H7 (cell line): ENCODE results near the gene PPP5C. TPM values are rescaled to one million over a fixed set of nuclear protein-coding genes. Genes with fewer than 3 reads are reported as not detected.
"Not testable (repeated sequence)": the region's sequence is repeated elsewhere in the genome, so short reads cannot be mapped to it uniquely, and the experiment has no call there.

Experiments used
- DNase-seq: peaks from one replicate; pipeline ENCODE4 v3.0.0; 2012
- H3K27me3 ChIP-seq: 2 replicates; pipeline ENCODE4 v1.6.0; 2011; ENCODE audit warnings: mild to moderate bottlenecking, low read length; ENCODE audit not compliant: control insufficient read depth, insufficient read depth
- H3K36me3 ChIP-seq: replicated peaks from 2 replicates; pipeline ENCODE4 v1.5.1; 2011; ENCODE audit warnings: low read length; ENCODE audit not compliant: control insufficient read depth, insufficient read depth
- H3K4me3 ChIP-seq: 2 replicates; pipeline ENCODE4 v1.5.1; 2011; ENCODE audit warnings: low read depth, mild to moderate bottlenecking, control low read depth, low read length, moderate library complexity; ENCODE audit not compliant: insufficient read depth
- total RNA-seq: library from RNA; depleted of rRNA; stranded (reverse); fragments of >200 nt; shearing (Covaris generic); gene quantifications from 2 replicates; pipeline ENCODE4 v1.2.3, GENCODE V29; 2014

PPP5C gene
- total RNA-seq, 1 experiment from 2014 or later = 92.8 TPM

DNA sequence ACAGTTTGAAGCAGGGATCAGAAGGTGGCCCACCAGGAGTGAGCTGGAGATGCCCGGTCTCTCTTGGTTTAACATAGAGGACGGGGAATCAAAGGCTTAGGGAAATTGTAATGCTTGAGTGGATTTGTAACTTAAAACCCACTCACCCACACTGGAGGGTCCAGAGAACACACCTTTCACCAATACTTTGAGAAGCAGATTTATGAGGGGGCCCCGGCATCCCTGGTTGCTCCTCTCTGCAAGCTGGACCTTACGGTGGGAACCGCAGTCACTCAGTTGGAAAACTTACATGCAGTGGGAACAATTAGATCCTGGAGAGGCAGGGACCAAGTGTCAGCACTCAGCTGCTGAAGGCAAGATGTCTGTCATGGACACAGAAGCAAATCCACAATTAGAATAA lies 20.5 kb downstream of the PPP5C start:
- DNase-seq = no peak
- Histone ChIP-seq H3K36me3 (peaks cover 6% of the 10 kb centered on the region), H3K27me3 (no peaks in the 10 kb centered on the region), H3K4me3 (no peak overlapping the region)

DNA sequence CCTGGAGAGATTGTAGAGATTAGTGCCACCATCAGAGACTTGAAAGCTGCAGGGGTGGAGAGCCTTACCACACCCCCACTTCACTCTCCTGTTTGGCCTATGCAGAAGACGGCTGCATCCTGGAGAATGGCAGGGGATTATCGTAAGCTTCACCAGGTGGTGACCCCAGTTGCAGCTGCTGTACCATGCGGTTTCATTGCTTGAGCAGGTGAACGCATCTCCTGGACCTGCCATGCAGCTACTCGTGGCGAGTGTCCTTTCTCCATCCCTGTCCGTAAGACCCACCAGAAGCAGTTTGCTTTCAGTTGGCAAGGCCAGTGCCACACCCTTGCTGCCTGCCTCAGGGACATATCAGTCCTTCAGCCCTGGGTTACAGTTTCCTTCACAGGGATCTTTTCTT lies 21.2 kb downstream of the PPP5C start:
- H3K36me3 ChIP-seq = peaks cover 6% of the 10 kb centered on the region
- no peak for DNase-seq

DNA sequence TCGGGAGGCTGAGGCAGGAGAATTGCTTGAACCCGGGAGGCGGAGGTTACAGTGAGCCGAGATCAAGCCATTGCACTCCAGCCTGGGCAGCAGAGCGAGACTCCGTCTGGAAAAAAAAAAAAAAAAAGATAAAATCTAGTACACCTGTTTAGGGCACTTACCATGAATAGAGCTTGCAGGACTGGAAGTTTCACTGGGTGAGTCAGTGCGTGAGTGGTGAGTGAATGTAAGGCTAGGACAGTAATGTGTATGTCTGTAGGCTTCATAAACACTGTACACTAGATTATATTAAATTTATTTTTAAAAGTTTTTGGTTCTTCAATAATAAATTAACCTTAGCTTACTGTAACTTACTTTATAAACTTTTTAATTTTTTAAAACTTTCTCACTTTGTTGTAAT lies 22.9 kb downstream of the PPP5C start:
- Histone ChIP-seq H3K4me3 (no peak overlapping the region), H3K36me3 (peaks cover 6% of the 10 kb centered on the region)
- no peak for DNase-seq

More for the DNA sequence above, 21.2 kb downstream of the PPP5C start:
- Histone ChIP-seq H3K4me3 (no peak overlapping the region), H3K27me3 (no peaks in the 10 kb centered on the region)

DNA sequence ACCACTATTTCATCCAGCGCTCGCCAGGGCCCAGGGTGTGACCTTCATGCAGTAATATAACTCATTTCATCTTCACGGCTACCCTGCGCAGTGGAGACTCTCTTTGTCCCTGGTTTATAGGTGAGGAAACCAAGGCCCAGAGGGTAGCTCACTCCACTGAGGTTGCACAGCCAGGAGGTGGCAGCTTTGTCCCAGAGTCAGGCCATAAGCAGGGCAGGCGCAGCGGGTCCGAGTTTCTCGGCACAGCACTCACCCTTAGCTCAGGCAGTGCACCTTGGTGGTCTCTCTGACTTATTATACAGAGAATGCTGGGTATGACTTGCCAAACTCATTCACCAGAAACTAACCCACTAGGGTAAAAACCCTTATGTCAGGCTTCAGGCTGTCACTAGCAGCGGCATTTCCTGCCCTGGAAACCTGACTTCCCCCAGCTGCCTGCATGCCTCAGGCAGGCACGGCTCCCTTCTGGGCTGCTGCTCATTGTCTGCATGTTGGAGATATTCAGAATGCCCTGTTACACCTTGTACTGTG lies 24.5 kb downstream of the PPP5C start:
- Histone ChIP-seq H3K27me3 (no peaks in the 10 kb centered on the region), H3K36me3 (peaks cover 11% of the 10 kb centered on the region), H3K4me3 (no peak overlapping the region)
- no peak for DNase-seq

More for the DNA sequence above, 22.9 kb downstream of the PPP5C start:
- no peaks in the 10 kb centered on the region for H3K27me3 ChIP-seq

DNA sequence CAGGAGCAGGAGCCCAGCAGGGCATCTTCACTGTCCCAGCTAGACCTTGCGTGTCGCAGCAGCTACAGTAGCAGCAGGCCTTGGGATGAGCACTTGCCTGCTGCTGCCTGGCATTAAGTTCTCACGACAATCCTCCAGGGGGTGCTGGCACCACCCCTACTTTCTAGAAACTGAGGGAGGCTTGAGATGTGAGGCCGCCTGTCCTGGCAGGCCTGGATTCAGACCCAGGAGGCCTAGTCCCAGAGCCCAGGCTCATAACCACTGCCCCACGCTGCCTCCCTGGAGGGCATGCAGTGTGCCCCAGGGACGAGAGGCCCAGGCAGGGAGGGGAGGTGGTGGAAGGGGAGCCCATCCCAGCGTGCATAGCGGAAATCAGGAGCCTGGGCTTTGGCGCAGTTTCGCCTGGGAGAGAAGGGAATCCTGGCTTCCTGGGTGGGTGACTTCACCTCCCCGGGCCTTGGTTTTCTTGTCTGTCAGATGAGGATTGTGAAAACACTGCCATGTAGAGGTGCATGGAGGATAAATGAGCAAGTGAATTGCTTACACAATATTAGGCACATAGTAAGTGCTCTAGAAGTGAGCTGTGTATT lies 26.1 kb downstream of the PPP5C start:
- H3K4me3 ChIP-seq = no peak overlapping the region
- no peaks in the 10 kb centered on the region for H3K27me3 ChIP-seq
- peak; percentile 80 for DNase-seq
- H3K36me3 ChIP-seq = peaks cover 17% of the 10 kb centered on the region

DNA sequence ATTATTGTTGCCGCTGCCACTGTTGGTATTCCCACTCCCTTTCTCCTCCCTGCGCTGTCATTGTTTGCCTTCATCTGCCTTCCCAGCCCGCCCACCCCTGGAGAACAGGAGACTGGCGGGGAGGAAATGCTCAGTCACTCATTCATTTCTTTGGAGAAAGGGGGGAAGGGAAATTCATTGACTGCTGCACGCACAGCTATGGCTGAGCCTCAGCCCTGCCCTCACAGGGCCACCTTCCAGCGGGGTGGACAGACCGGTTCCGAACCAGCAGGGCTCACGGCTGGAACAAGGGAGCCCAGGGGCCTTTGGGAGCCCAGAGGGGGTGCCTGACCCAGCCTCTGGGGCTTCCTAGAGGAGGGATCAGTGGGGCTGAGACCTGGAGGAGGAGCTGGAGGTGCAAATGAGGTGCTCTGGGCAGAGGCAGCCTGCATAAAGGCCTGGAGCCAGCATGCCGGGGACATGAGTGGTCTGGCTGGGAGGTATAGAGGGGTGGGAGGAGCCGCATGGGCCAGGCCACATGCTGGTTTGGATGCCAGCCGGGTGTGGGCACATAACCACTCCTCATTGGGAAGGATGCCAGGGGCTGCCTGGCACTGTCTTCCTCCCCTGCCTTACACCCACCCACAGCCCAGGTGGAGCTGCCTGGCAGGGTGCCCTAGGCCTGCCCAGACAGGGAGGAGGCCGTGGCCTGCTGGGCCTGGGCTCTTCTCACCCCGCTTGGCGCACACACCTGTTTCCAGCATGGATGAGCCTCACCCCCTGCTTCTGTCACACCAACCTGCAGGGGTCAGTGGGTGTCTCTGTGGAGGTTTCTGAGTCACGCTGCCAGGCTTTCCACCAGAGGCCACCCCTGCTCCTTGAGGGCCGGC lies 26.8 kb downstream of the PPP5C start:
- no peaks in the 10 kb centered on the region for H3K27me3 ChIP-seq
- H3K36me3 ChIP-seq = peaks cover 14% of the 10 kb centered on the region
- H3K4me3 ChIP-seq = no peak overlapping the region
- DNase-seq = peak; percentile 89

DNA sequence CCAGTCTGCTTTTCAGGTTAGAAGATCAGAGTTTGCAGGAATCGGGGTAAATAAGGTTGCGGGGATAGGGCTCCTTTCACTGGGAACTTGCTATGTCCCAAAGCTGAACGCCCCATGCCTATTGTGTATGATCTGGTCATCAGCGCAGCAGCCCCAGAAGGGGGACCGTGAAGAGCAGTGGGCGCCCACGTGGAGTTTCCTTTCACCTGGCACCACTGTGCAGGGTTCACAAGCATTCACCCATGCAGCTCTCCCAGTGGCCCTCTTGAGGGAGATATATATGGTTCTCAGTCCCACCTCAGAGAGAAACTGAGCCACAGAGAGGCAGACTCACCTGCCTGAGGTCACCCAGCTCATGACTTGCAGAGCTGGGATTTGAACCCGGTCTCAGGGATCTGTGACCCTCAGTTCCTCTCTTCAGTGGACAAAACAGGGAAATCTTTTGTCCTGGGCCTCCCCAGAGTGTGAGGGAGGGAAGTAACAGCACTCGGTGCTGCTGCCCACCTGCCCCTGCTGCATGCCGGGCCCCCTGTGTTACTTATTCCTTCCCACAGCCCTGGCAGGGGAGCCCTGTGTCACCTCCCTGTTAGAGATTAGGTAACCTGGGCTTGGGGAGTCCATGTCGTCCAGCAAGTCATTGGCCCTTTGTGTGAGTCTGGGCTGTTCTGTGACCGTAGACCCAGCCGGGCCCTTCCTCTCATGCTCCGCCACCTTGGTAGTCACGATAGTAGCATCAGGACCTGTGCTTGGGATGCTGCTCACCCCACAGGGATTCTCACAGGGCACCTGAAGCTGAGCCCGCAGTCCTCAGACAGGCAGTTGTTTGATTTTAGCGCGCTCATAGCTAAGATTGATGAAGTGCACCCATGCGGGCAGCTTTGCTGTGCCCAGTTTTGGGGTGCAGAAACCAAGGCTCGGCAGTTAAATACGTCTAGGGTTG lies 27.9 kb downstream of the PPP5C start:
- Histone ChIP-seq H3K27me3 (no peaks in the 10 kb centered on the region), H3K4me3 (no peak overlapping the region), H3K36me3 (peaks cover 14% of the 10 kb centered on the region)
- no peak for DNase-seq

DNA sequence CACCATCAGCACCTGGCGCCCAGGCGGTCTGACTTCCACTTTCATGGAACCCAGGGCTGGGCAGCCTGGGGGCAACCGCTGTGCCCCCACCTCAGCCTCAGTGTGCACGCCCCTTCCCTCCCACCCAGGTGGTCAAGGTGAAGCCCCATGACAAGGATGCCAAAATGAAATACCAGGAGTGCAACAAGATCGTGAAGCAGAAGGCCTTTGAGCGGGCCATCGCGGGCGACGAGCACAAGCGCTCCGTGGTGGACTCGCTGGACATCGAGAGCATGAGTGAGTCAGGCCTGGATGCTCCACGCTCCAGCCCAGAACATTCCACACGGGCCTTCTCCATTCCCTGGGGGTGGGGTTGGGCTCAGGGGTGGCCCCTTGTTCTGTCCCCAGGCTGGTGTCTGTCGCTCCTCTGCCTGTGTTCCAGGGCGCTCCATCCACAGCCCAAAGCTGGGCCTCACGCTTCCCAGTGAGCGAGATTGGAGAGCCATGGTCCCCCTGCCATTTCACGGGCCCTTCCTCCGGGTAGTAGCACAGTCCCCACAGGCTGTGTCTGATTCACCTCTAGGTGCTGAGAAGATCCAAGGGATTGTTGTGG lies 28.7 kb downstream of the PPP5C start:
- H3K36me3 ChIP-seq = peaks cover 14% of the 10 kb centered on the region
- H3K4me3 ChIP-seq, DNase-seq, H3K27me3 ChIP-seq: not testable (repeated sequence)

DNA sequence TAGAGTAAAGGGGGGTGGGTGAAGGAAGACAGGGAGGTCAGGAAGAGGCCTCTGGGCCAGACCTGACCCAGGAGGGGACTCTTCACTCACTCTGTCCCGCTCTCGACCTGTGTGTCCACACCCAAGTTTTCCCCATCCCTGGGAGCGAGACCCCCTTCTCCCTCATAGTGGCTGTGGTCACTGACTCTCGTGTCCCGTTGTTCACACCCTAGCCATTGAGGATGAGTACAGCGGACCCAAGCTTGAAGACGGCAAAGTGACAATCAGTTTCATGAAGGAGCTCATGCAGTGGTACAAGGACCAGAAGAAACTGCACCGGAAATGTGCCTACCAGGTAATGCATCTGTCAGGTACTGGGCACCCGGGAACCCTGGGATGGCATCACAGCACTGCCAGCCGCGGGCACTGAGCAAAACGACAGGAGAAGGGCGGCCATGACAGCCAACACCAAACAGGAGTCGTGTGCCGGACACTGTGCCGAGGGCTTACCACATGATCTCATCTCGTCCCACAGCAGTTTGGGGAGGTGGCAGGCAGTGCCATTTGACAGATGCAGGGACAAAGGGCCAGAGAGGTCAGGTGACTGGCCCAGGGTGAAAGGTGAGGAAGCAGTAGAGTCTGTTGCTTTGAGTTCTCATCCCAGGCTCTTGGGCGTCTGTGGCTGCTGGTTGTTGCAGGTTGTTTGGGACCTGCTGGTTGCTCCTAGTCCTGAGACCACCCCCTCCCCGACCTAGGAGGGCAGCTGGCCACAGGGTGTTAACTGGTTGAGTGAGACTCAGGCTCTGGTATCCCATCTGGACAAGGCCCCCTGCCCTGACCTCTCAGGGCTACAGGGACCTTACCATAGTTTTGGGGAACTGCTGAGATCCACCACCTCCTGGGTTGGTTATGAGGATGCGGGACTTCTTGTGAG lies 29.6 kb downstream of the PPP5C start:
- Histone ChIP-seq H3K36me3 (peaks cover 14% of the 10 kb centered on the region), H3K4me3 (no peak overlapping the region), H3K27me3 (no peaks in the 10 kb centered on the region)
- no peak for DNase-seq

DNA sequence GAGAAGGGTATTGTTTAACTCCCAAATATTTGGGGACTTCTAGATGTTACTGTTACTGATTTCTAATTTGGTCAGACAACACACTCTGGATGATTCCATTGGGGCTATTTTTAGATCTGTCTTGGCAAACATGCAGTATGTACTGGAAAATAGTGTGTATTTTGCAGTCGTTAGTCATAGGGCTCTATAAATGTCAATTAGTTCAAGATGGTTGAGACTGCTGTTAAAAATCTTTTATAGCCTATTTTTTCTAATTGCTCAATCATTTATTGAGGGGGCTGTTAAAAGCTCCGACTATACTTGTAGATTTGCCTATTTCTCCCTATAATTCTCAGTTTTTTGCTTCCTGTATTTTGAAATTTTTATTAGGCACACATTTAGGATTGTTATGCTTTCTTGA lies 31.4 kb downstream of the PPP5C start:
- no peak overlapping the region for H3K4me3 ChIP-seq
- DNase-seq = no peak
- peaks cover 19% of the 10 kb centered on the region for H3K36me3 ChIP-seq
- H3K27me3 ChIP-seq = no peaks in the 10 kb centered on the region

DNA sequence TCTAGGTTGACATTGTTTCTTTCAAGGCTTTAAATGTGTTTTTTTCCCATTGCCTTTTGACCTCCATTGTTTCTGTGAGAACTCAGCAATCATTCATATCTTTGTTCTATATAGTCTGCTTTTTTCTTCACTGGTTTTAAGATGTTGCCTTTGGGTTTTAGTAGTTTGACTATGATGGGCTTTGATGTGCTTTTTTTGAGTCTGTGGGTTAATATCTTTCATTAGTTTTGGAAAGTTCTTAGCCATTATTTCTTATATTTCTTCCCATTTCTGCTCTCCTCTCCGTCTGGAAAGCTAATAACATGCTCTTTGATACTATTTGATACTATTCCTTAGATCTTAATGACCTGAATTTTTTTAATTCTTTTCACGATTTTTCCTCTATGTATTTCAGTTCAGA lies 33.8 kb downstream of the PPP5C start:
- H3K36me3 ChIP-seq = peaks cover 30% of the 10 kb centered on the region
- H3K4me3 ChIP-seq = no peak overlapping the region
- DNase-seq = no peak
- no peaks in the 10 kb centered on the region for H3K27me3 ChIP-seq

DNA sequence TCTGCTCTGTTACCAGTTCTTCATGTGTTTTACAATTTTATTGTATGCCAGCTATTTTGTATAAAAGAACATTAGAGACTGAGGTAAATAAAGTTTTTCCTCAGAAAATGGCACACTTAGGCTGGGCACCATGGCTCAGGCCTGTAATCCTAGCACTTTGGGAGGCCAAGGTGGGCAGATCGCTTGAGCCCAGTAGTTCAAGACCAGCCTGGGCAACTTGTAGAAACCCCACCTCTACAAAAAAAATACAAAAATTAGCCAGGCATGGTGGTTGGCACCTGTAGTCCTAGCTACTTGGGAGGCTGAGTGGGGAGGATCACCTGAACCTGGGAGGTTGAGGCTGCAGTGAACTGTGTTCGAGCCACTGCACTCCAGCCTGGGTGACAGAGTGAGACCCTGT lies 34.5 kb downstream of the PPP5C start:
- H3K4me3 ChIP-seq = no peak overlapping the region
- peaks cover 28% of the 10 kb centered on the region for H3K36me3 ChIP-seq
- no peaks in the 10 kb centered on the region for H3K27me3 ChIP-seq
- no peak for DNase-seq

DNA sequence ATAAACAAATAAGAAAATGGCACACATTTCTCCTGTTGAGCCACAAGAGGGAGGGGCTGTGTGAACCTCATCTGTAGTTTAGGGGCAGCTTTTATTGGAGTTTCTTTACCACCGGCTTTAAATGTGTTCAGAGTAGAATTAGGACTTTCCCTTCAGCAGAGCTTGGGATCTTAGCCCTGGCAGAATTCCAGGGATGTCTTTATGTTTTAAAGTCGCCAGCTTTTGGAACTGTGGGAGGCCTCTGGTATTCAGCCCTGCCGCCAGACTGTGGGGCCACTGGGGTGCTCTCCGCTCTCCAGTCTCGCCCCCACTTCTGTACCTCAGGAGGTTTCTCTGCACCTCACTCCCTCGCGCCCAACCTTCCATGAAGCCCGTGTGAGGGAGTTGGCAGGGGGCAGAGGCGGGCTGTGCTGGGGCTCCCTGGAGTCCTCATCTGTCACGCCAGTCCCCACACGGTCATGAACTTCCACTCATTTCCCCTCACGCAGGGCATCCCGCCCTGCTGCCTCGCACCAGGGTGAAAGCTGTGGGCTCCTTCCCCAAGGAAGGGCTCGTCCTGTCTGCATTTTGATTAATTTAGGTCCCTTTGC lies 35.0 kb downstream of the PPP5C start:
- peaks cover 24% of the 10 kb centered on the region for H3K36me3 ChIP-seq
- DNase-seq = no peak
- no peaks in the 10 kb centered on the region for H3K27me3 ChIP-seq
- no peak overlapping the region for H3K4me3 ChIP-seq
